ENCODE results near the gene LTBP1. TPM values are rescaled to one million over a fixed set of nuclear protein-coding genes. Genes with fewer than 3 reads are reported as not detected.

The LTBP1 gene
- total RNA-seq, 1 donor from 2014 or later, result 0.15 TPM

DNA sequence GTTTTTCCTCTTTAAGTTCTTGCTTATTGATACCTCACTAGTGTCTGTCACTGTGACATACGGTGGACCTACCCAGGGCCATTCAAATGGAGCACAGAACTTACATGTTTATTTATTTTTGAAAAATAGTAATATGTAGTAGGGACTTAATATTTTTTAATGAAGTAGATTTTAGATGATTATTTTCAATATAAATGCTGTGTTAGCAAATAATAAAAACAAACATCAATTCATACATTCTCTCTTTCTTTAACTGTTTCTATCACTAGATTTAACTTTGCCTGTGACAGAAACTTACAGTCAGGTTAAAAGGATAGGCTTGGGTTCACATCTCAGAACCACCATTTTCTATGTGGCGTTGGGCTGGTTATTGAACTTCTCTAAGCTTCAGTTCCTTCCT is 345.3 kb downstream of the LTBP1 start:
- intact Hi-C loops (cut with micrococcal nuclease), result no loop called here

DNA sequence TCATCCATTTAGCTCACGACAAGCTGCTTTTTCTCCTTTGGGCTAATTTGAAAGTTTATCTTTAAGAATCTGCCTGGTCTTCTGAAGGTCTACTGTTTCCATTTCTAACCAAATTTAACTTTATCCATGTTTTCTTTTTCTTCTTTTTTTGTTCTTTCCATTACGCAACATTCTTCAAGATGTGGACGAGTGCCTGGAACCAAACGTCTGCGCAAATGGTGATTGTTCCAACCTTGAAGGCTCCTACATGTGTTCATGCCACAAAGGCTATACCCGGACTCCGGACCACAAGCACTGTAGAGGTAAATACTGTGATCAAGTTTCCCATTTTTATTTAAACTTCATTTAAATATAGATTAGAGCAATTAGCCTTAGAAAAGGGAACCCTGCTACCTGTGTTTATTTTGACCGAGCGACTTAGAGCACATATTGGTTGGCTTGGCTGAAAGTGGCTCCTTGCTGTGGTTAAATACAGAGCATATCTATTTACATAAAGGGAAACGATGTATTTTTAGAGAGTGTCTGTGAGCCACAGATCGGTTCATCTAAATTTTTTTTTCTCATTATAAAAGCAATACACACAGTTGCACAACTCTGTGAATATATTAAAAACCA is 346.3 kb downstream of the LTBP1 start:
- intact Hi-C loops (cut with micrococcal nuclease), result no loop called here

DNA sequence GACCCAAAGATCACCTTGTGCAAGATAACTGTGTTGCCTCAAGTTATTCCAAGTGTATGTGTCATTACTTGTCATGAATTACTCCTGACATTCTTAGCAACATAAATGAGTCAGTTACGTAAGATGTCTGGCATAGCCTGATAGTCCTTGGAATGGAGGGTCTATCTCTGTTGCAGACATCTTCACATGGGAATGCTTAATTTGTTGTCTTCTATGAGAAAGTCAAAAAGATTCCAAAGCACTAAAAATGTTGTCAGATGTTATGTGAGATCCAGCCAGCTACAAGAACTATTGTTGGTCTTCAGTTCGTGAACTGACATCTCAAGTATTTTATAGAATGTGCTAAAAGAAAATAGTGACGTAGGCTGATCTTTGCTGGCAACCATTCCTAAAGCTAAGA is 351.5 kb downstream of the LTBP1 start:
- intact Hi-C loops (cut with micrococcal nuclease), result no loop called here

DNA sequence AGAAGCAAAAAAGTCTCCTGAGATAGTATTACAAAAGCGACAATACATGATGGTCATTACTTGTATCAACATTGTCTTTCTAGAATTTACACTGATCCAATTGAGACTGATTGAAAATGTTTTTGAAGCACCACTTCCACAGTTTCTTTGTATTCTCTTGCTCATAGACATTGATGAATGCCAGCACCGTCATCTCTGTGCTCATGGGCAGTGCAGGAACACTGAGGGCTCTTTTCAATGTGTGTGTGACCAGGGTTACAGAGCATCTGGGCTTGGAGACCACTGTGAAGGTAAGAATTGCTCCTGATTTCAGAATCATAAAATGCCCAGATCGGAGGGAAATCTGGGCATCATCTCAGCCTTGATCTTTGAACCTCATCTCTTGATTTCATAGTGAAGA is 354.6 kb downstream of the LTBP1 start:
- intact Hi-C loops (cut with micrococcal nuclease), result no loop called here

DNA sequence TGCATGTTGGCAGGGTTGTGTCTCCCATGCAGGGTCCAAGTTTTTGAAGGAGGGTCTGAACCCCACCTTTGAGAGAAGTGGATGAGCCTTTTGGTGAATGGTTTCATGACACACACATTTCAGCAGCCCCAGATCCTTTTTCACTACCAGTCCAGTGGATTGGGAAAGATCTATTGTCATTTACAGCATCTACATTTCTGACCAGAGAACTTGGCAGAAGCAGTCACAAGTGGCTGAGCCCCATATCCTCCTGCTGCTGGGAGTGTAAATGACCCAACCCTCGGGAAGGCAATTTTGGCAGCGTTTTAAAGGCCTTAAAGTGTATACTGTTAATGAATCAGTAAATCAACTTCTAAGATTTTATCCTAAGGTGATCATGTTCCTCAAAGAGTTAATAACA is 355.6 kb downstream of the LTBP1 start:
- intact Hi-C loops (cut with micrococcal nuclease), result no loop called here

DNA sequence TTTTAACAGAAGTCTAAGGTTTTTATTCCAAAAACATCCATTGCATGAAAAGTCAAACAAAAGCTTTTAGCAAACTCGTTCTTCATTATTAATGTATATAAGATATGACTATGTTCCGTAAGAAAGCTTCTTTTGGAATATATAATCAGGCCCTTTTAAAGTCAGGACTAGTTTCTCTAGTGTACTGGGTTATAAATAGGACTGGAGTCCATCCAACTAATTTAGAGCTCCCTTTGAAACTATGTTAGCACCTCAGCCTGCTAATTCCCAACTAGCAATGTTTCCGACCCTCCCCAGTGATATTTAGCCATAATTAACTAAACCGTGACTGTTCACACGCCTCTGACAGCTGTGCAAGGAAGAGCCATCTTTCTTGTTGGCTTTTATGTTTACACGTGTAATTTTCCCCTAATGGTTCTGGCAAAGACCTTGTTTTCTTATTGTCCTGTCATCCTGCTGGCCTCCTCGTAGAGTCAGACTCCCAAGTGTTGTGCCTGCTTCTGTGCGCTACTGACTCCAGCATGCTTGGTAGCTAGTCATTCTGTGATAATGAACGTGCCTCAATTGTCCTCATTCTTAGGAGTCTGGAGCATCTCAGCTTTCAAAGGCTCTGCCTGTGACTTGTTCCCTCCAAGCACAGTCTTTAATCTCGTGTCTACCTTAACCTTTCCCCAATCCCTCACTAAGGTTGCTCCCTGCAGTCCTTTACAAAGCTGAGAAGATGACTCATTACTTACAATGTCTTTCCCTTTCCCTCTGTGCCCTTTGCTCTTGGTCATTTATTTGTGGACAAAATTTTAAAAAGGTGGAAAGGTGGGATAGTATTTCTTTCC is 357.5 kb downstream of the LTBP1 start:
- intact Hi-C loops (cut with micrococcal nuclease), result no loop called here

DNA sequence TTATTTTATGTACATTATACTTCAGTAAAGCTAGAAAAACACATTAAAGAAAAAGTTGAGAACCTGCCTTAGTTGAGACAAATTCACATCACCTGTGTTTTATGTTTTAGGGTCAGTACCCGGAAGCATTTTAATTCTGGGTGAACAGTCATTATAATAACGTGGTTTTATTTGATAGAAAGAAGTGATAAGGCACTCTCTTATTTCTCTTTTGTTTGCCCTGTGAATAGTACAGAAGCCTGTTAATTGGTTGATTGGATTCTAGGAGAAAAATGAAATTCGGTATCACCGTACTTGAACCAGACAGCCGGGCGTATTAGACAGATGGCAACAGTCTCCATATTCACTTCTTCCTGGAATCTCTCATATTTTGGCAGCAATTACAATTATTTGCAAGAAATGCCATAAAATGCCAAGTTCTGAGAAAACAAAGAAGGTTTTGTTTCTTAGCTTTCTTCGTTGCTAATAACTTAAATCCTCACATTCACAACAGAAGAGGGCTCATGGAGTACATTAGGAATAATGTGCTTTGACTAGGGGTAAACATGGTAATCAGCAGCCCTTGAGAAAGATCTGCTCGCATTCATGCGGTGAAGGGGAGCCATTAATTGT is 361.0 kb downstream of the LTBP1 start:
- intact Hi-C loops (cut with micrococcal nuclease), result no loop called here

DNA sequence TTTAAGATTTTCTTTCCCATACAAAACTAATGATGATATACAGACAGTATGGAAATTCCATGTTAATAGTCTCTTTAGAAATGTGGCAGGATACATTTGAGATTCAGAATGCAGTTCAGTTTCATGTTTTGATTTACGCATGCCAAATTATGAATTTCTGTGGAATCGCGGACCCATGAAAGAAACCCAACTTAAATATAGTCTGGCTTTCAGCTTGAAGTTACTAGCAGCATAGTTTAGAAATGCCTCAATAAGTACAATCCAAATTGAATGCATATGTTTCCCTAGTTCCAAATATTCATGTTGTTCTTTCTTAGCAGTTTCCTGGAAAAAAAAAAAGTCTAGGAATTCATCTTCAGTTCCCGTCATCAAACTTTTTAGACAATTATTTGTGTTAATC is 365.6 kb downstream of the LTBP1 start:
- intact Hi-C loops (cut with micrococcal nuclease), result no loop called here

DNA sequence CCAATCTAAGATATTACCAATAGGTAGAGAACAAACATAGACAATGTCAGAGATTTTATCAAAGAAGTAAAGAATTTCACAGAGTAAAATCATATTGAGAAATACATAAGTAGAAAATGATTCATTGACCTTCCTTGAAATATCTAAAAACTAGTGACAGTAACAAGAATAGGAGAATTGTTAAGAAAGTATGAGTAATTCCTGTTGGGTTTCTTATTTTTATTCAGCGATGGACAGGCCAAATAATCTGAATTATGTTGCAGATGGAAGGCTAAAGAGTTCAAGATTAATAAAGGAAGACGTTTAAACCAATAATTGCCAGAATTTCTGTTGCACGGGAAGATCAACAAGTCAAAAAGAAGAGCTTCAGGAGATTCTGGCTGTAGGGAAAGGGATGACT is 366.3 kb downstream of the LTBP1 start:
- intact Hi-C loops (cut with micrococcal nuclease), result no loop called here

DNA sequence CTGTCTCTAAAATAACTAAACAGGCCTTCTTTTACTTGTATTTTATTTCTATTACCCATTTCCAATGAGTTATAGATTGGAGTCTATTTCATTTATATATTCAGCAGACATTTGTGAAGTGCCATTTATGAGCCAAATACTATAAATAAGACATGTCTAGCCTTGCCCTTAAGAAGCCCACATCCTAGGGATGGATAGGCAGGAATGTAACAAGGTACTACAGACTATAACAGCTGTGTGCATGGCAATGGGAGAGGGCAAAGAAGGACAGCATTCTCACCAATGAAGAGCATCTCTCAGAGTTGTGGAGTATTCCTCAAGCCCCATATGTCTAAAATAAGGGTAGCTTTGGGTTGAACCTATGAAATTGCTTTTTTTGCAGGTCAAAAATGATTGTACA is 367.8 kb downstream of the LTBP1 start:
- intact Hi-C loops (cut with micrococcal nuclease), result no loop called here

DNA sequence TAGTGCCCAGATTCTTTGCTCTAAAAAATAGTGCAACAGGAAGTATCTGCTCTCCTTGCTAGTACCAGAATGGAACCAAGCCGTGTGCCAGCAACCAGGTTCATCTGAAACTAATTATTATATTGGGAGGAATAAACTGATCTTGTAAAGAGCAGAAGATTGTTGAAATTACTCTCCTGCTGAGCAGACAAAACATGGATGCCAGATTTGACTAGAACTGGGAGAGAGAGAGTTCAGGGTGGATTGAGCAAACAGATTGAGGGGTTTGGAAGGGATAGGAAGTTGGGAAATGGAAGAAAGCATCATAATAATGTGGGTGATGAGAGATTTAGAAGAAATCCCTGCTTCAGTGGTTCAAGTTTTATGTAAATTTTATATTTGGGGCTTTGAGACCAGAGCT is 369.6 kb downstream of the LTBP1 start:
- intact Hi-C loops (cut with micrococcal nuclease), result no loop called here

DNA sequence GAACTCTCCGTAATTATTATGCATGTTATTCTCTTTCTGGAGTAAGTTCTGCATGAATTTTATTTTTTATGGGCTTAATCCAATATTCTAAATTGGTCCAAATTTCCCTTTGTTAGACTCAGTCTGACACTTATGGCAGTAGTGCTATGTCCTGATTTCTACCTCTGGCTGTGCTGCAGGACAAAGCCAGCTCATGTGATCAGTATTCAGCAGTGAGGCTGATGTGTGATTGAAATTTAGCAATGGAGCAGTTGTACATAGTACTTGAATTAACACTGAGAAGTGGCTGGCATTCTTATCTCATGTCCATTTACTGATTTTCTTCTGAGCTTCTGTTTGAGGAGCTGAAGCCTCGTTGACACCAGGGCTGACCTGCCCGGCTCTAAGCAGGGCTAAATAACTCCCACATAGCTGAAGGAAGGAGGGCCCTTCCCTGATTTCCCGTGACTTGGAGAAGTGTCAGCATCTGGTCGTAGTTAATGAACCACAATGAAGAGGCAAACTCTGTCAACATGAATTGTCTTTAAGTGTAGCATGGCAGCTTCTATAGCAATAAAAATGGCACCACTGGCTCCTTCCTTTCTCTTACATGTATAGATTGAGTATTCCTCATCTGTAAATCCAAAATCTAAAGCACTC is 370.7 kb downstream of the LTBP1 start:
- intact Hi-C loops (cut with micrococcal nuclease), result no loop called here

DNA sequence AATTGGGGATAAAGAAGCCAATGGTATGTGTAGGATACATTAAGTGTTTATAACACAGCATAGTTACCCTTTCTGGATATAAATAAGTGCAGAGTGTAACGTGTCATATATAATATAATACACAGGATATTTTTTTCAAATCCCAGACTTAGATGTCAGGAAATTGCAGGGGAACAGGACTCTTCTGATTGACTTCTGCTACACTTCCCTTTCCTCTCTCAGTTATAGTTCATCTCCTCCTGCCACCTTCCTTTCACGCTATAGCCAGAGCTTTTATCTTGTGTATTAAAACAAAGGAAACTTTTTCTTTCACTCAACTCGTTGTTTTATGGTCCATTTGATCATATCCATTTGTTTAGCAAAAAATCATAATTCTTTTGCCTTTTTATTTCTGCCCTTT is 371.7 kb downstream of the LTBP1 start:
- intact Hi-C loops (cut with micrococcal nuclease), result no loop called here

DNA sequence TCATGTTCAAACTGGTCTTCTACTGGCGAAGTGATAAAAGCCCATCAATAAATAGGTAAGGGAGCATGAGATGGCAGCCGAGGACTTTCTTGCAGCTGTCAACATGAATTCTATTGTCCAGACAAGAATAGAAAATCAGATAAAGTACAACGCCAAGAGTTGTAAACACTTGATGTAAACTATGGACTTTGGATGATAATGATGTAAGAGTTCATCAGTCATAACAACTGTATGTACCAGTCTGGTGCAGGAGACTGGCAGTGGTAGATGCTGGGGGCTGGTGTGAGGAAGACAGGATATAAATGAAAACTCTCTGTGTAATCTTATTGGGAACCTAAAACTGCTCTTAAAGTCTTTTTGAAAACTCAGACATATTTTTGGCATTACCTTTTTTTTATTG is 373.8 kb downstream of the LTBP1 start:
- intact Hi-C loops (cut with micrococcal nuclease), result loop anchor here (5.0 kb wide), 4 partner anchors 157 to 277 kb away; partner anchors contain the start of genes FAM98A and RASGRP3

DNA sequence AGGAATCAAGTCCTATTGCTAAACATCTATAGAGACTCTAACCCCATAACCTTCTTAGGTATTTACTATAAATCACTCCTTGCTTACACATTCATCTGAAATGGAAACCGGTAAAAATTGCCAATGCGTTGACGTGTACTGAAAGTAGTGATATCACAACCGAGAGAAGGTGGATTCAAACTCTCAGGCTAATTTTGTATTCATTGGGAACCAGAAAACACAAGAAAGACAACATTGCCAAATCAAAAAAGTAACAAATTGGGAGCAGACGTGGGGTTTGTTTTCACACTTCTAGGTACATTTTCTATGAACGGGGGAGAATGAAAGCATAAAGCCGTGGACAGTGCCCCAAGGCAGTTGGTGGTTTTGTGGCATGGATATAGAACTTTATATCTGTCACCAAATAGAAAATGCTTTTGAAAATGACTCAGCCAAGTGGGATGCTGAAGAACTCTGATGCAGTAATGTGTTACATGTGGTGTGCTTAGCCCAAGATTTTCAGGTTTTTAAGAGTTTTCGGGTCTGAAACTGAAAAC is 374.6 kb downstream of the LTBP1 start:
- intact Hi-C loops (cut with micrococcal nuclease), result loop anchor here (1.0 to 5.0 kb wide), 5 partner anchors 49 to 276 kb away; partner anchors contain the start of genes FAM98A and RASGRP3

DNA sequence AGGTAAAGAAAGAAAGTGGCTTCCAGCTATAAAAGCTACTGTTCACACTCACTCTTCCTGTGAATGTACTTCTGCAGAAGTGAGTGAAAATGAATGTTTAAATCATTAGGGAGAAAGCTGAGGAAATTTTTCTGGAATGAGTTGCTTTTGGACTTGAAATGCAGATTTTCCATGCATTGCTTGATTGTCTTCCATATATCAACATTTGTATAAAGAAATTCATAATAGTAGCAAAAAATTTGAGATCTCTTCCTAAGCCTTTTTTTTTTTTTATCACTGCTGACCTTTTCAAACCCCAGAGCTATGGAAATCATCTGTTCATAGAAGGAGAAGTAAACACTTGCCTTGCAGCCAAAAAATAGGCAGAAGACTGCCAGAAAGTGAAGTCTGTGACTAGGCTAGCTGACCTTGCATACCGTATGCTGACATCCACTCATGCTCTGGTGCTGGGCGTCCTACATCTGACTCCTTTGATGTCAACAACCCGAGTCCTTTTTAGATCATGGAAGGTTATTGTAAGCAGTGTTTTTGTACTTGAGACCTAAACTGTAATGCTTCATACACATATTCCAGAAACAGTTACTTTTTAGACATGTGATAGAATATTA is 375.2 kb downstream of the LTBP1 start:
- intact Hi-C loops (cut with micrococcal nuclease), result loop anchor here (1.0 to 5.0 kb wide), 5 partner anchors 50 to 275 kb away; partner anchors contain the start of genes FAM98A and RASGRP3

DNA sequence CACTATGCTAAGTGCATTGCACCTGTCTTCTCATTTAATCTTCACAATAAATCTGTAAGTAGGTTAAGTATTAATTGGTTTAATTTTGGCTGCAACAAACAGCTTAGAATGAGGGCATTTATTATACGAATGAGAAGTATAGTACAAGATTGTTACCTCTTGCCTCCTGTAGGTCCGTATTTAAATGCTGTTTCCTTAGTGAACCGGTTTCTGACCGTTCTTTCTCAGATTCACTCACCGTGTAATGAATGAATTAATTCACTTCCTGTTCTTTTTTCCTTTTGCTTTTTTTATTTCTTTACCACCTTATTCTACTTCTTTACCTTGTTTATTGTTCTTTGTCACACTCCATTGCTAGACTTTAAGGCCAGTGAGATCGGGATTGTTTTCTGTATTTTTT is 375.9 kb downstream of the LTBP1 start:
- intact Hi-C loops (cut with micrococcal nuclease), result loop anchor here (5.0 kb wide), 4 partner anchors 155 to 275 kb away; partner anchors contain the start of genes FAM98A and RASGRP3

DNA sequence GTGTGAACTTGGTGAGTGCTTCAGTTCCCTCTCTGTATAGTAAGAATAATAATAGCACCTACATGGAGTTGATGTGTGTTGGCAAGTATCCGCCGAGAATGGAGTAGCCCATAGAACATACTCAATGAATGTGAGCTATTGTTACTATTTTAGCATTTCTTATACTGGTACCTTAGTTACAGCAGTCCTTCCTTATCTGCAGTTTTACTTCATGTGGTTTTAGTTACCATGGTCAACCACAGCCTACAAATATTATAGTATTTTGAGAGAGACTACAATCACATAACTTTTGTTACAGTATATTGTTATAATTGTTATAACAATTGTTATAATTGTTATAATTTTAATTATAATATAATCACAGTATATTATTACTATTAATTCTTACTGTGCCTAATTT is 377.2 kb downstream of the LTBP1 start:
- intact Hi-C loops (cut with micrococcal nuclease), result loop anchor here (5.0 kb wide), 4 partner anchors 153 to 273 kb away; partner anchors contain the start of genes FAM98A and RASGRP3

DNA sequence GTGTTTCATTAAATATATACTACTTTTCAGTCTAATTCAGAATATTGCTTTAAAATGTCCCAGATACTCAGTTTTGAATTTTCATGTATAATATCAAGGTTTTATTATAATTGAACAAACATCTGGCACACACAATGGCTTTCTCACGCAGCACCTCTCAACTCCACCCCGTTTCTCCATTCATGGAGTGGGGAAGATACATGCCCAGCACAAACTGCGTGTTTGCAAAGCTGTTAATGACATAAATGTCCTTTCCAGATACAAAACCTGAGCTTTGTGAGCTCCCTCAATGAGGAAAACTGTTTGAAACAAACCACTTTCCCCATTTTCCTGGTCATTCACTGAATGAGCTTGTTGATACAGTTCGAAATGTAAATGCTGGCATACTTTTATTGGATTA is 379.3 kb downstream of the LTBP1 start:
- intact Hi-C loops (cut with micrococcal nuclease), result no loop called here

DNA sequence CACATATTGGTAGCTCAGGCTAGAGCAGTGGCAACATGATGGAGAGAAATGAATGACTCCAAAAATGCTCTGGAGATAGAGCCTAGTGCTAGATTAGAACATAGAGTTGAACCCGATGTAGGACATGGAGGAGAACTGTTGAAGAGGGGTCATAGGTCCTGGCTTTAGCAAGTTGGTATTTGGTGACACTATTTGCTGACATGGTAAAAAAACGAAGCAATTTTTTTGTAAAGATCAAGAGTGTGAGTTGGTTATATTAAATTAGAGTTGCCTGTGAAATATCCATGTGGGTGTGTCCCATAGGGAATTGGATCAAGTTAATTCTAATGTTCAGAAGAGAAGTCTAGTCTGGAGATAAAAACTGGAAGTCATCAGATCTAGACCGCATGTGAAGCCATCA is 386.7 kb downstream of the LTBP1 start:
- intact Hi-C loops (cut with micrococcal nuclease), result no loop called here

DNA sequence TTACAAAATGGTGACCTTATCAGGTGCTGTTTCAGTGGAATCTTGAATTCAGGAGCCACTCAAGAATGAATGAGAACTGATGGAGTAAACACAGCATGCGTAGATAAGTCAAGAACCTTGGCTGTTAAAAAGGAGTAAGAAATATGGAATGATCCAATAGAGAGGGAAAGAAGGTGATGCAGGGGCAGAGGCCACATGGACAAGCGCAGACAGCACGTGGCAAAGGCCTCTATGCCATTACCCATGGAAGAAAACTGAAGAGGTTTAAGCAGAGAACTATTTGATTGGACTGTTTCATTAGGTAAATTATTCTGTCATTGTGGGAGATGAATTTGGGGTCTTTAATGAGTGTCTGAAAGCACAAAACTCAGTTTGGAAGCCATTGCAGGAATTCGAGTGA is 387.3 kb downstream of the LTBP1 start:
- intact Hi-C loops (cut with micrococcal nuclease), result no loop called here
